SU-DHL-6 (cell line): ENCODE results near the gene PLOD2.

Experiments
- CTCF ChIP-seq: fragments of 200-600 bp; sonication (generic); IDR thresholded peaks from one replicate; pipeline ENCODE4 v1.5.1; 2017; ENCODE audit warnings: antibody characterized with exemption, mild to moderate bottlenecking, low read length, moderate library complexity; ENCODE audit not compliant: insufficient read depth, poor library complexity, severe bottlenecking
- EZH2phosphoT487 ChIP-seq: fragments of 200-600 bp; sonication (generic), shearing (Covaris generic); conservative IDR thresholded peaks from 2 replicates; pipeline ENCODE4 v1.6.1; 2018; ENCODE audit warnings: mild to moderate bottlenecking, antibody characterized with exemption, low read length, moderate library complexity, mixed read lengths

- no peak for TF ChIP-seq CTCF
- no peak for TF ChIP-seq EZH2phosphoT487
Measured at GRCh38 chr3:146124126-146124801, 36.7 kb downstream of the PLOD2 start.
